WTC11 (cell line): ENCODE data around the gene MCF2L2.

Experiments
- ESRRA ChIP-seq: sonication (generic); formaldehyde crosslinking; IDR thresholded peaks from 2 replicates; pipeline ENCODE4 v1.8.1; 2022; ENCODE audit warnings: mild to moderate bottlenecking, missing genetic modification reagents, borderline replicate concordance
- TEAD4 ChIP-seq: sonication (generic); formaldehyde crosslinking; IDR thresholded peaks from 2 replicates; pipeline ENCODE4 v1.8.0; 2022; ENCODE audit warnings: mild to moderate bottlenecking, missing genetic modification reagents
- TF ChIP-seq, protein P1 (sequence below): fragments of 200-600 bp; IDR thresholded peaks from 2 replicates; pipeline ENCODE4 v1.8.0; 2022; ENCODE audit warnings: antibody characterized with exemption
- TF ChIP-seq, protein P2 (sequence below): sonication (generic); formaldehyde crosslinking; IDR thresholded peaks from 2 replicates; pipeline ENCODE4 v1.8.0; 2022; ENCODE audit warnings: mild to moderate bottlenecking, missing genetic modification reagents

DNA sequence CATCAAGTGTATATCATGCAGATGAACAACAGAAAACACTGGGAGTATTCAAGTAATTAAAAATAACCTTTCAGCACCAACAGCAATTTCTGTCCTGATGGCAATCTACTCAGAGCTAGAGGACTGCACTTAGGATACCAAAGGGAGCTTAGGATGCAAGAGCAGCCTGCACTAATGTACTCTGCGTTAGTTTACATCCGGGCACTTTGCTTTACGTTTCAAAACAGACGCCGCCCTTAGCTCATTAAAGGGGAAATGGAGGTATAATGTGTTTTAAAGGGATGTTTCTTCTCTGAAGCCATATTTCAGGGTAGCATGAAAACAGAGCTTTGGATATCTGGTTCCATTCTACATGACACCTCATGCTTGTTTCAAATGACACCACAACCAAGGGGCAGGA lies 189.4 kb downstream of the MCF2L2 start:
- no peak for TF ChIP-seq TEAD4
- TF ChIP-seq, protein P1, sequence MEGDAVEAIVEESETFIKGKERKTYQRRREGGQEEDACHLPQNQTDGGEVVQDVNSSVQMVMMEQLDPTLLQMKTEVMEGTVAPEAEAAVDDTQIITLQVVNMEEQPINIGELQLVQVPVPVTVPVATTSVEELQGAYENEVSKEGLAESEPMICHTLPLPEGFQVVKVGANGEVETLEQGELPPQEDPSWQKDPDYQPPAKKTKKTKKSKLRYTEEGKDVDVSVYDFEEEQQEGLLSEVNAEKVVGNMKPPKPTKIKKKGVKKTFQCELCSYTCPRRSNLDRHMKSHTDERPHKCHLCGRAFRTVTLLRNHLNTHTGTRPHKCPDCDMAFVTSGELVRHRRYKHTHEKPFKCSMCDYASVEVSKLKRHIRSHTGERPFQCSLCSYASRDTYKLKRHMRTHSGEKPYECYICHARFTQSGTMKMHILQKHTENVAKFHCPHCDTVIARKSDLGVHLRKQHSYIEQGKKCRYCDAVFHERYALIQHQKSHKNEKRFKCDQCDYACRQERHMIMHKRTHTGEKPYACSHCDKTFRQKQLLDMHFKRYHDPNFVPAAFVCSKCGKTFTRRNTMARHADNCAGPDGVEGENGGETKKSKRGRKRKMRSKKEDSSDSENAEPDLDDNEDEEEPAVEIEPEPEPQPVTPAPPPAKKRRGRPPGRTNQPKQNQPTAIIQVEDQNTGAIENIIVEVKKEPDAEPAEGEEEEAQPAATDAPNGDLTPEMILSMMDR, result no peak
- TF ChIP-seq, protein P2, sequence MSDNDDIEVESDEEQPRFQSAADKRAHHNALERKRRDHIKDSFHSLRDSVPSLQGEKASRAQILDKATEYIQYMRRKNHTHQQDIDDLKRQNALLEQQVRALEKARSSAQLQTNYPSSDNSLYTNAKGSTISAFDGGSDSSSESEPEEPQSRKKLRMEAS, result no peak
- TF ChIP-seq ESRRA (CRISPR knock-in tag), result no peak
